HG02571 (cell line): ENCODE results near the gene TTBK1.
A peak's percentile ranks its signal among the peaks of the same experiment; 100 is the strongest.

Source experiments
- ATAC-seq: cut with Tn5 transposase; IDR thresholded peaks from one replicate; pipeline ENCODE4 v1.9.1; 2021; ENCODE audit warnings: mild to moderate bottlenecking, moderate library complexity; ENCODE audit not compliant: unreplicated experiment

TTBK1 gene

GRCh38 chr6:43254138-43254817 is 11.0 kb downstream of the TTBK1 start:
- ATAC-seq = no peak

- ATAC-seq = no peak
Observed at GRCh38 chr6:43254846-43255245, 11.6 kb downstream of the TTBK1 start.

GRCh38 chr6:43255408-43256054 is 12.2 kb downstream of the TTBK1 start:
- no peak for ATAC-seq

- no peak for ATAC-seq
Observed at GRCh38 chr6:43256670-43257366, 13.5 kb downstream of the TTBK1 start.

GRCh38 chr6:43257367-43258145 is 14.3 kb downstream of the TTBK1 start:
- ATAC-seq = no peak

- ATAC-seq = no peak
Observed at GRCh38 chr6:43258180-43258579, 14.9 kb downstream of the TTBK1 start.

- no peak for ATAC-seq
Observed at GRCh38 chr6:43258807-43259686, 15.8 kb downstream of the TTBK1 start.

GRCh38 chr6:43260791-43261190 is 17.5 kb downstream of the TTBK1 start:
- ATAC-seq = no peak

GRCh38 chr6:43261198-43261597 is 17.9 kb downstream of the TTBK1 start:
- ATAC-seq = no peak

- ATAC-seq = no peak
Observed at GRCh38 chr6:43262000-43262779, 18.9 kb downstream of the TTBK1 start.

GRCh38 chr6:43262780-43263313 is 19.6 kb downstream of the TTBK1 start:
- no peak for ATAC-seq

GRCh38 chr6:43263314-43264178 is 20.3 kb downstream of the TTBK1 start:
- ATAC-seq = peak; percentile 70

GRCh38 chr6:43264599-43265145 is 21.4 kb downstream of the TTBK1 start:
- no peak for ATAC-seq

- no peak for ATAC-seq
Observed at GRCh38 chr6:43265564-43265963, 22.3 kb downstream of the TTBK1 start.

- ATAC-seq = no peak
Observed at GRCh38 chr6:43267619-43268354, 24.5 kb downstream of the TTBK1 start.

GRCh38 chr6:43268355-43268700 is 25.0 kb downstream of the TTBK1 start:
- ATAC-seq = no peak

- no peak for ATAC-seq
Observed at GRCh38 chr6:43268782-43269272, 25.5 kb downstream of the TTBK1 start.
